Muscle of back (tissue), 11 donors: ENCODE measurements around the gene CCDC192. TPM values are rescaled to one million over a fixed set of nuclear protein-coding genes. Genes with fewer than 3 reads are reported as not detected.

Experiments used
- DNase-seq, 3 donors: peaks; one replicate each; pipeline versions ENCODE4 v3.0.0 to v3.0.0-alpha.2; 2013
- polyA plus RNA-seq, 10 donors: library from polyadenylated mRNA; unstranded; fragments of 120-200 nt; gene quantifications; one replicate each; pipeline ENCODE4 v1.2.1, GENCODE V29; 2013; ENCODE audit not compliant: insufficient read length in 10 of 10

Gene CCDC192
- polyA plus RNA-seq, 10 donors: 0.24 to 1.2 (median 0.49) TPM

DNA sequence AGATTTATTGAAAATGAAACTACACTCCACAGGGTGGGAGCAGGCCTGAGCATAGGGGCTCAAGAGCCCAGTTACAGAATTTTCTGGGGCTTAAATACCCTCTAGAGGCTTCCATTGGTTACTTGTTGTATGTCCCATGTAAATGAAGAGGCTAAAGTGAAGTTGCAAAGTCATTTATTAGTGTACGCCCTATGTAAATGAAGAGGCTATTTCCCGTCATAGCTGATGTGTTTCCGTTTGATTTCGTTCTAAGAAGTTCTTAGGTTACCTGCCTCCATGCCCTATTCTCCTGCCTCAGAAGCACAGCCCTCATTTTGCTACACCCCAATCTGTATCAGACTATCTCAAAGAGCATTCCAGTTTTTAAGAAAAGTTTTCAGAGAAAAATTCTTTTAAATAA is 273.3 kb downstream of the CCDC192 start:
- no peak for DNase-seq

- DNase-seq: peak in 1 of 3 donors; percentile 34
These were observed 274.0 kb downstream of the CCDC192 start for GRCh38 chr5:127976991-127977717.

- DNase-seq: no peak
These were observed 275.6 kb downstream of the CCDC192 start for GRCh38 chr5:127978738-127979300.

- DNase-seq: no peak
These were observed 276.3 kb downstream of the CCDC192 start for GRCh38 chr5:127979475-127979874.

- DNase-seq: no peak
These were observed 277.7 kb downstream of the CCDC192 start for GRCh38 chr5:127980843-127981242.

DNA sequence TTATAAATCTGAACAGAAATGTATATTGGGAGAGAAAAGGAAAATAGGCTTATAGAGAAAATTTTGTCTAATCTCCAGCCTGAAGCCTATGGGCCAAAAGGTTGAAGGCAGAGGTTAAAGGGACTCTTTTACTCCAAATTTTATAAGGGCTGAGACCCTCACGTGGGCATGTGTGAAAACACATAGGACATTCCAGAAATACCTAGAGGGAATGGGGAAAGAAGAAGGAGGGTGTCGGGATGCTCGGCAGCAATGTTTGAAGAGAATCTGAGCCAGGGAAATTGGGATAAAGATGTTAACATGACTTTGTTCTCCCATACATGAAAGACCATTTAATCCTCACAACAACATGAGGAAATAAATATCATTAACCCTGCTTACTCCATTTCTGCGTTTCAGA is 278.3 kb downstream of the CCDC192 start:
- no peak for DNase-seq

- DNase-seq: no peak
These were observed 282.7 kb downstream of the CCDC192 start for GRCh38 chr5:127985811-127986325.

DNA sequence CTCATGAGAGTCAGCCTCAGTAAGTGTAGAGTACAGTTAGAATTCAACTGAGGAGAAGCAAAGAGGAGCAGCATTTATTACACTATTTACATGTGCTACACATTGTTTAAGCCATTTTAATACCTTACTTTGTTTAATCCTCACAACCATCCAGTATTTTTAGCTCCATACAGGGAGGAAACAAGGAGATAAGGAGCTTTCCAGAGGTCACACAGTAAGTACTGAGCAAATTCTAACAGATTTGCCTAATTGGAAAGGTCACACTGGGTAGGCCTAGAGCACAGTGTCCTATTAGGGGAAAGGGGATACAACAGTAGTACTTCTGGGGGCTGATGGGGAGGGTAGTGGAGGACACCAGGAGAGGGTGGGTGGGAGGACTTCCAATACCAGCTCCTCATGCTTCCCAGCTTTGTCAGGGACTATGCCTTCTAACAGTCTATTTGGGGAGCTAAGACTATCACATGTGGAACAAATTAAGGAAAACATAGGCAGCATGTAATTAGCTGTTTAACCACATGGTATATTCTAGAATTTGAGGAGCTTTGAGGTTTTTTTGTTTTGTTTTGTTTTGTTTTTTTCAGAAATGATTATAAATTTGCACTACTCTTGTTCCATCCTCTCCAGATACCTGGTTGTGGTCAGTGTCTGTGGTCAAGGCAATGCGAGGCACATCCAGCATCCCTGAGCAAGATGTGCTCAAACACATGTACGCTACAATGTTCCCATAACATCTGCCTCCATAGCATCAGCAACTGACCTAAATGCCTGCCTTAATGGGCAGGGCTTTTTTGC is 284.4 kb downstream of the CCDC192 start:
- DNase-seq: peak in 1 of 3 donors; percentile 8

DNA sequence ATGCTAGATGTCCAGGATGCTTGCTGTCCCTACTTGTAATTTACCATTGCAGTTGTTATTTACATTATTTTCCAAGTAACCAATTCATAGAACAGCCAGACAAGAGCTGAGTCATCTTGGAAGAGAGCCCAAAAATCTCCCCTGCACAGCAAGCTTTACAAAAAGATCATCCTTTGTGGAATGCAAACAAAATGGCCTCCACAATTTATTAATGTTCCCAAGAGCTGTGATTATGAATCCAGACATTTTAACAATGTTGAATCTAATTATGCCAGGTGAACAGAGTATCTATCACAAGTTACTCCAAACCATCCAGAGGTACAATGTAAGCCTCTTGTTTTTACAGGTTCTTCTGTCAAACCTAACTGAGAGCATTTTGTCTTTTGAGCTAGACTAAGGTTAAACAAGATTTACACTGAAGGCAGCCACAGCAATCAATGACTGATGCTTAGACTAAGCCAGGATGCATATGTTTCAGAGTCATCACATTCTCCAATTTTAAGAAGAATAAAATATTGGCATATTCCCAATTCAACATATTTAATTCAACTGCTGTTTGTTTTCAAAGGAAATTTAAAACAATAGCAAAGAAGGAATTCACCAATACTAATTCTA is 285.1 kb downstream of the CCDC192 start:
- DNase-seq: peak; percentile 67 to 88 (median 84)

Other genes starting within 250 kb of the CCDC192 start
- 10 to 100 TPM; 47.6 to 67.6 (median 60.9) TPM for gene PRRC1, start 185.8 kb upstream of the CCDC192 start, polyA plus RNA-seq
- 1 to 10 TPM in 7 of 10 donors, under 1 TPM in 2, not detected in 1; 0.80 to 3.1 (median 1.2) TPM for gene CTXN3, start 54.3 kb upstream of the CCDC192 start, polyA plus RNA-seq